Fibroblast of skin of right quadriceps (primary cell): ENCODE results near the gene PSD2.

Source experiments
- DNase-seq: peaks from one replicate; pipeline ENCODE4 v3.0.0-alpha.2; 2013

The PSD2 gene

GRCh38 chr5:139763930-139764791 lies 31.4 kb upstream of the PSD2 start:
- no peak for DNase-seq

GRCh38 chr5:139764886-139765408 lies 30.7 kb upstream of the PSD2 start:
- DNase-seq = no peak

GRCh38 chr5:139765409-139766217 lies 30.0 kb upstream of the PSD2 start:
- DNase-seq = peak; percentile 68

- no peak for DNase-seq
Observed at GRCh38 chr5:139767960-139768359, 27.6 kb upstream of the PSD2 start.

GRCh38 chr5:139768807-139769465 lies 26.7 kb upstream of the PSD2 start:
- DNase-seq = no peak

- DNase-seq = no peak
Observed at GRCh38 chr5:139769477-139769876, 26.1 kb upstream of the PSD2 start.

GRCh38 chr5:139770722-139771121 lies 24.9 kb upstream of the PSD2 start:
- no peak for DNase-seq

- DNase-seq = no peak
Observed at GRCh38 chr5:139772089-139772791, 23.4 kb upstream of the PSD2 start.

- no peak for DNase-seq
Observed at GRCh38 chr5:139772927-139773690, 22.5 kb upstream of the PSD2 start.

GRCh38 chr5:139774980-139775661 lies 20.5 kb upstream of the PSD2 start:
- peak; percentile 50 for DNase-seq

- DNase-seq = no peak
Observed at GRCh38 chr5:139775872-139776271, 19.7 kb upstream of the PSD2 start.

- no peak for DNase-seq
Observed at GRCh38 chr5:139776861-139777260, 18.7 kb upstream of the PSD2 start.

GRCh38 chr5:139783436-139783965 lies 12.1 kb upstream of the PSD2 start:
- peak; percentile 18 for DNase-seq

GRCh38 chr5:139784488-139784887 lies 11.1 kb upstream of the PSD2 start:
- no peak for DNase-seq

- no peak for DNase-seq
Observed at GRCh38 chr5:139787257-139787567, 8.4 kb upstream of the PSD2 start.

- peak; percentile 73 for DNase-seq
Observed at GRCh38 chr5:139787568-139788293, 7.9 kb upstream of the PSD2 start.

GRCh38 chr5:139788294-139788910 lies 7.2 kb upstream of the PSD2 start:
- no peak for DNase-seq

- no peak for DNase-seq
Observed at GRCh38 chr5:139789116-139789844, 6.3 kb upstream of the PSD2 start.

- DNase-seq = no peak
Observed at GRCh38 chr5:139789845-139790189, 5.8 kb upstream of the PSD2 start.
